HG02678 (cell line): ENCODE results near the gene DDX21.
"Not testable (repeated sequence)": the region's sequence is repeated elsewhere in the genome, so short reads cannot be mapped to it uniquely, and the experiment has no call there.

Source experiments
- ATAC-seq: cut with Tn5 transposase; IDR thresholded peaks from one replicate; pipeline ENCODE4 v1.9.1; 2021; ENCODE audit warnings: mild to moderate bottlenecking, moderate library complexity; ENCODE audit not compliant: unreplicated experiment

Gene DDX21

GRCh38 chr10:68955832-68956532 is at the start of gene DDX21:
TSS of gene DDX21 (plus strand) at chr10:68956170. CDS start at chr10:68956226, 56 bp downstream.
- peak; percentile 88 for ATAC-seq

DNA sequence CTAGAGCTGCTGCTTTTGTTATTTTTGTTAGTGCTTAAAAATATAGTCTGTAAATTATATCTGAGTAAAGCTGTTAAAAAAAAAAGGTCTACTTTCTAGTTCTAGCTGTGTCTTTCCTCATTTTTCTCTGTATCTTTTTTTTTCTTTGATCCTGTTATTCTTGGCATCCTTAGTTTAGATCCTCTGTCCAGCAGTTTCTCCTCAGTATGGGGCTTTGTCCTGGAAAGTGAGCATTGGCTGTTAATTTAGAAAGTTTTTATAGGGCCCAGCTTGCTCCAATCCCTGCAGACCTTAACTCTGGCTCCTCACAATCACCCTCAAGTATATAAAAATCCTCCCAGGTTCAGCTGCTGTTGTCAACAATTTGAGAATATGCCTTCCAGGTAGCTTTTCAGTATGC is 31.4 kb upstream of the DDX21 start:
- ATAC-seq, result no peak

DNA sequence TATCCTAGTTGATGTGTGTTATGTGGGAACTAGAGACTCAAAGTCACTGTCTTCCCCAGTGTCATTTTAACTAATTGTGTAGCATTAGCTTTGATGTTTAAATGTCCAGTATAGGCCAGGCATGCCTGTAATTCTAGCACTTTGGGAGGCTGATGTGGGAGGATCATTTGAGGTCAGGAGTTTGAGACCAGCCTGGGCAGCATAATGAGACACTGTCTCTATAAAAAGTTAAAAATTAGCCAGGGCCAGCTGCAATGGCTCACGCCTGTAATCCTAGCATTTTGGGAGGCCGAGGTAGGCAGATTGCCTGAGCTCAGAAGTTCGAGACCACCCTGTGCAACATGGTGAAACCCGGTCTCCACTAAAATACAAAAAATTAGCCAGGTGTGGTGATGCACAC is 30.5 kb upstream of the DDX21 start:
- ATAC-seq, result no peak

DNA sequence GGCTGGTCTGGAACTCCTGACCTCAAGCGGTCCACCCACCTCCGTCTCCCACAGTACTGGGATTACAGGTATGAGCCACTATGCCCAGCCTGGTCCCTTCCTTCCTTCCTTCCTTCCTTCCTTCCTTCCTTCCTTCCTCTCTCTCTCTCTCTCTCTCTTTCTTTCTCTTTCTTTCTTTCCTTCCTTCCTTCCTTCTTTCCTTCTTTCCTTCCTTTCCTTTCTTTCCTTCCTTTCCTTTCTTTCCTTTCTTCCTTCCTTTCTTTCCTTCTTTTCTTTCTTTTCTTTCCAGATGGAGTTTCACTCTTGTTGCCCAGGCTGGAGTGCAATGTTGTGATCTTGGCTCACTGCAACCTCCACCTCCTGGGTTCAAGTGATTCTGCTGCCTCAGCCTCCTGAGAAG is 26.8 kb upstream of the DDX21 start:
- not testable (repeated sequence) for ATAC-seq

DNA sequence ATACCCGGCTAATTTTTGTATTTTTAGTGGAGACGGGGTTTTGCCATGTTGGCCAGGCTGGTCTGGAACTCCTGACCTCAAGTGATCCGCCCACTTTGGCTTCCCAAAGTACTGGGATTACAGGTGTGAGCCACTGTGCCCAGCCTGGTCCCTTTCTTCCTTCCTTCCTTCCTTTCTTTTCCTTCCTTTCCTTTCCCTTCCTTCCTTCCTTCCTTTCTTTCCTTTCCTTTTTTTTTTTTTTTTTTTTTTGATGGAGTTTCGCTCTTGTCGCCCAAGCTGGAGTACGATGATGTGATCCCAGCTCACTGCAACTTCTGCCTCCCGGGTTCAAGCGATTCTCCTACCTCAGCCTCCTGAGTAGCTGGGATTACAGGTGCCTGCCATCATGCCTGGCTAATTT is 26.1 kb upstream of the DDX21 start:
- not testable (repeated sequence) for ATAC-seq

DNA sequence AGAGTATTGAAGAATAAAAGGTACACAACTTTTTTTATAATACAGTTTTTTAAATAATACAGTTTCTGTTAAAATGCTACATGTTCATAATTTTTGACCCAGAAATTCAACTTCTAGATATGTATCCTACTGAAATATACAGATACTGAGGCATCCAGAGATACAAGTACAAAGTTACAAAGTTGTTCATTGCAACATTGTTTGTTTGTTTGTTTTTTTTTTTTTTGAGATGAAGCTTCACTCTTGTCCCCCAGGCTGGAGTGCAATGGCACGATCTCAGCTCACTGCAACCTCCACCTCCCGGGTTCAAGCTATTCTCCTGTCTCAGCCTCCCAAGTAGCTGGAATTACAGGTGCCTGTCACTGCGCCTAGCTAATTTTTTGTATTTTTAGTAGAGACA is 23.1 kb upstream of the DDX21 start:
- ATAC-seq, result not testable (repeated sequence)

DNA sequence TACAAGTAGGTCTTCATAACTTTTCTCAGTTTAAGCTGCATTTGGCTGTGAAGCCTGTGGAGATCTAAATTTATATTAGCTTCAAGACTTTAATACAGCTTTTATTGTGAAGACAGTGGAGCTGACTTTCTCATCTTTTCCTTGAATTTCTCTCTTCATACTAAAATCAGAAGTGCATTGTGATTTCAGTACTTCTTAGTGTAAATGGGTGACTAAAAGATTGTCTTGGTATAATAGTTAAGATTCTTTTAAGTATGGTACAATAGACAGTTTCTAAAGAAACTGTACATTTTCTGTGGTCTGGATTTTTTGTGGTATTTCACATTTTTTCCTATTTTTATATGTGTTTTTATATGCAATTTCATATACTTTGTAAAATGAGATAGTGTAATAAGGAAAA is 21.0 kb upstream of the DDX21 start:
- no peak for ATAC-seq

GRCh38 chr10:68938117-68938516 is 17.9 kb upstream of the DDX21 start:
- ATAC-seq, result no peak

- ATAC-seq, result no peak
Observed at GRCh38 chr10:68938884-68939283, 17.1 kb upstream of the DDX21 start.

DNA sequence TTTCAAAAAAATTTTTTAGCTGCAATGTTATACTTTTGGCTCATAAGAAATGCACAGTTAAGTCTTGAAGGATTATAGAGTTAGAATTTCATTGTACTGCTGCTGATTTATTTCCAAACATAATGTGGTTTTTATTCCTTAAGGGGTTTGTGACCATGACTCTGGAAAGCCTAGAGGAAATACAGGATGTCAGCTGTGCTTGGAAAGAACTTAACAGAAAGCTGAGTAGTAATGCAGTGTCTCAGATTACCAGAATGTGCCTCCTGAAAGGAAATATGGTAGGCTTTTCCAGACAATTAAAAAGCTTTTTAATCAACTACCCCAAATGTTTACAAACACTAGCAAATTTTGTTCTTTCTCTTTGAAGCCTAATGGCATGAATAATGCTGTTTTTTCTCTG is 15.1 kb upstream of the DDX21 start:
- ATAC-seq, result not testable (repeated sequence)

- ATAC-seq, result no peak
Observed at GRCh38 chr10:68950598-68950997, 5.4 kb upstream of the DDX21 start.

GRCh38 chr10:68954904-68955303 is 1.1 kb upstream of the DDX21 start:
- ATAC-seq, result no peak

DNA sequence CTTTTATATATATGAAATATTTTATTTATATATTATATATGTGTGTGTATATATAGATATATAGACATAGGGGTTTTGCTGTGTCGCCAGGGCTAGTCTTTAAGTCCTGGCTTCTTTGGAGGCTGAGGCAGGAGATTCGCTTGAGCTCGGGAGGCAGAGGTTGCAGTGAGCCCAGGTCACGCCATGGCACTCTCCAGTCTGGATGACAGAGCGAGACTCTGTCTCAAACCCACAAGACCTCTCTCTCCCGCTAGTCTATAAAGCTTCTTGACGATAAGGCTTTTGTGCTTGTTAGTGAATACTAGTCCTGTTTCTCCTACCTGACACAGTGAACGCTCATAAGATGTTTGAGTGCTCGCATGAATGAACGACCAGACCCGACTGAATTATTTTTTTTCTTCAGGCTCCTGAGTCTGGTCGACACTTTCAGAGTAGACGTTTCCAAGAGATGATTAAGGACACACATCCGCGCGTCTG is 577 bp upstream of the DDX21 start:
- peak; percentile 2 for ATAC-seq

GRCh38 chr10:68957284-68957615 is 1.3 kb downstream of the DDX21 start:
- no peak for ATAC-seq

DNA sequence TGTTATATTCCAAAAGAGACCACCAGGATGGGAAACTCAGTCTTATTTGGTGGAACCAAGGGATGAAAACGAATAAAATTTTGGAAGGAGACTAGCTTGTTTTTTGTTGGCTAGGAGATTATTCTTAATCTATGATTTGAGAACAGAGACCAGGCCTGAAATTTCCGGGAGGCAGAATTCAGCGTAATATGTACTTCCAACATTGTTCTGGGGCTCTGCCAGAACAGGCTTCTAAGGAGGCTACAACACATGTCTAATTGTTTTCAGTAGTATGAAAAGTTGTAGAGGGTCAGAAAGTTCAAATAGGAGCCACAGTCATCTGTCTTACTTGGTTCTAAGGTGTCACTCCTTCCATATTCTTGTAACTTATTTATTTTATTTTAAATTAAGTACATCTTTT is 1.7 kb downstream of the DDX21 start:
- no peak for ATAC-seq

DNA sequence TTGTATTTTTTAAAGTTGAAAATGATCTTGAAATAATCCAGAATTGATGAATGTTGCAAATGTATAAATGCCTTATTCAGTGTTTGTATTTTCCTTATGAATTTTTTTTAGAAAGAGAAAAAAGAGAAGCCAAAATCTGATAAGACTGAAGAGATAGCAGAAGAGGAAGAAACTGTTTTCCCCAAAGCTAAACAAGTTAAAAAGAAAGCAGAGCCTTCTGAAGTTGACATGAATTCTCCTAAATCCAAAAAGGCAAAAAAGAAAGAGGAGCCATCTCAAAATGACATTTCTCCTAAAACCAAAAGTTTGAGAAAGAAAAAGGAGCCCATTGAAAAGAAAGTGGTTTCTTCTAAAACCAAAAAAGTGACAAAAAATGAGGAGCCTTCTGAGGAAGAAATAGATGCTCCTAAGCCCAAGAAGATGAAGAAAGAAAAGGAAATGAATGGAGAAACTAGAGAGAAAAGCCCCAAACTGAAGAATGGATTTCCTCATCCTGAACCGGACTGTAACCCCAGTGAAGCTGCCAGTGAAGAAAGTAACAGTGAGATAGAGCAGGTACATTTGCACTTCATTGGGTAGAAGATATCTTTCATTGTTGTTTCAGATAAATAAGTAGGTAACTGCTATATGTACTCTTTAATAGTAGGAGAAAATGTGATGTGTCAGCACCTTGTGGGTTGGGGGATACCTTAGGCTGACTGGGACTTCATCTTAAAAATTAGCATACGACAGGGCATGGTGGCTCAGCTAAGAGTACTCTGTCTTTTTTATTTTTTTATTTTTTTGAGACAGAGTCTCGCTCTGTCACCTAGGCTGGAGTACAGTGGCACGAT is 3.9 kb downstream of the DDX21 start:
- ATAC-seq, result no peak

DNA sequence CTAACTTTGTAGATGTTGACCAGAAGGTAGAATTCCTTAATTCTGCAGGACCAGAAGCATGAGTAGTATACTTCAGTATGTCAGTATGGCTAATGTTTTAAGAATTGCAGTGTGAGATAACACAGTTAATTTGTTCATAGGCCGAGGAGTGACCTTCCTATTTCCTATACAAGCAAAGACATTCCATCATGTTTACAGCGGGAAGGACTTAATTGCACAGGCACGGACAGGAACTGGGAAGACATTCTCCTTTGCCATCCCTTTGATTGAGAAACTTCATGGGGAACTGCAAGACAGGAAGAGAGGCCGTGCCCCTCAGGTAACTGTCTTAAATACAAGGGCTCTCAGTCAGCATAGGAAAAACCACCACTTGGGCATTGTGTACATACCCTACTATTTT is 7.2 kb downstream of the DDX21 start:
- no peak for ATAC-seq

GRCh38 chr10:68973975-68974374 is 18.0 kb downstream of the DDX21 start:
- no peak for ATAC-seq

- not testable (repeated sequence) for ATAC-seq
Observed at GRCh38 chr10:68975936-68976473, 20.0 kb downstream of the DDX21 start.

DNA sequence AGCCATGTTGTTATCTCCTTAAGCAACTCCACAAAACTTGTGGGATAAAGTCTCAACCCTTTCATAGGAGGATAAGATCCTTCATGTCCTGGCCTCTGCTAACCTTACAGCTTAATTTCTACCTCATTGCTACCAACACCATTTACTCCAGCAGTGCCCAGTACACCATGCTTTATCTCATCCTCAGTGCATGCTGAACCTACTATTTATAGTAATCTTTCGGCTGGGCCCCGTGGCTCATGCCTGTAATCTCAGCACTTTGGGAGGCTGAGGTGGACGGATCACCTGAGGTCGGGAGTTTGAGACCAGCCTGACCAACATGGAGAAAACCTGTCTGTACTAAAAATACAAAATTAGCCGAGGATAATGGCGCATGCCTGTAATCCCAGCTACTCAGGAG is 23.8 kb downstream of the DDX21 start:
- not testable (repeated sequence) for ATAC-seq

GRCh38 chr10:68981074-68981473 is 25.1 kb downstream of the DDX21 start:
- ATAC-seq, result no peak

DNA sequence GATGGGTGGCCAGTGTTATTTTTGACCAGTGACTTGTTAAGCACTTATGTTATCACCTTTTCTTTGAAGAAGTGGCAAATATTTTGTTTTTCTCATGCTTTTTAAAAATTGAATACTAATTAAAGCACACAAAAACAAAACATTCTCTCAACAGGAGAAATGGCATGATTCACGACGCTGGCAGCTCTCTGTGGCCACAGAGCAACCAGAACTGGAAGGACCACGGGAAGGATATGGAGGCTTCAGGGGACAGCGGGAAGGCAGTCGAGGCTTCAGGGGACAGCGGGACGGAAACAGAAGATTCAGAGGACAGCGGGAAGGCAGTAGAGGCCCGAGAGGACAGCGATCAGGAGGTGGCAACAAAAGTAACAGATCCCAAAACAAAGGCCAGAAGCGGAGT is 26.4 kb downstream of the DDX21 start:
- no peak for ATAC-seq
